PFSK-1 (cell line): ENCODE results near the gene JADE2.

ENCODE experiments used
- POLR2AphosphoS5 ChIP-seq: IDR thresholded peaks from 2 replicates; pipeline ENCODE4 v1.6.1; 2012; ENCODE audit warnings: low read depth, mild to moderate bottlenecking, control low read depth, low read length, moderate library complexity
- REST ChIP-seq, 2 experiments: IDR thresholded peaks; 2 replicates each; pipeline versions ENCODE4 v1.6.1 to v1.8.0; 2011 to 2012; ENCODE audit warnings: low read depth in 2 of 2, low read length in 2 of 2, control low read depth in 1 of 2, inconsistent platforms in 1 of 2, mild to moderate bottlenecking in 1 of 2, moderate library complexity in 1 of 2; ENCODE audit not compliant: insufficient read depth in 1 of 2
- SIN3A ChIP-seq: IDR thresholded peaks from 2 replicates; pipeline ENCODE4 v1.6.1; 2012; ENCODE audit warnings: mild to moderate bottlenecking, low read length, moderate library complexity, borderline replicate concordance; ENCODE audit not compliant: insufficient read depth
- TAF1 ChIP-seq: IDR thresholded peaks from 2 replicates; pipeline ENCODE4 v1.6.1; 2012; ENCODE audit warnings: low read length, control low read depth, borderline replicate concordance; ENCODE audit not compliant: insufficient read depth

DNA sequence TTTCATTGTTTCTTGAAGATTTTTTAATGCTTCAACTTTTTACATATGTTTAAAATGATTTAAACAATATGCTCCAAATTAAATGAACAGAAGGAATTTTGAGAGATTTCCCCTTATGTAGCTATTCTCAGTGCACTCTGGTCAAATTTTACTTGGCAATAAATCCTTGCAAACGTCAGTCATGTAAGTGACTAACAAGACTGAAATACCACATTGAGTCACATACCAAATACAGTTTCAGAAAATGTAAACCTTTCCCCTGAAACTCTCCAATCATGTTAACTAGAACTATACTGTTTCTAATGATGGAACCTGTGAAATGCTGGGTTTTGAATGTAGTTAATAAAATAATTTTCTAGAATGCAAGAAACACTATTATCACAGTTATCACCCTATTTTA, 77.6 kb downstream of the JADE2 start:
- TF ChIP-seq REST (IDR thresholded peaks at IDR 0.05; ENCODE audit: insufficient read depth in 1 of 2, low read depth in 2 of 2, low read length in 2 of 2), result no peak
- TF ChIP-seq POLR2AphosphoS5, result no peak
- TF ChIP-seq SIN3A, result no peak
- no peak for TF ChIP-seq TAF1
